CD4-positive, alpha-beta T cell (primary cell): ENCODE measurements around the gene CTR9. TPM values are rescaled to one million over a fixed set of nuclear protein-coding genes. Genes with fewer than 3 reads are reported as not detected.
A peak's percentile ranks its signal among the peaks of the same experiment; 100 is the strongest.

Experiments used
- ATAC-seq: fragments of 200-7000 bp; cut with Tn5 transposase; one replicate; pipeline ENCODE4 v1.10.0; 2022; ENCODE audit warnings: mild to moderate bottlenecking; ENCODE audit not compliant: poor library complexity
- CTCF ChIA-PET: fragments of 350-600 bp; sonication (Branson Sonifier 250); formaldehyde crosslinking; loops from one replicate; lab custom pipeline; 2021; ENCODE audit warnings: antibody characterized with exemption, inconsistent platforms; lab: Charles Lee
- POLR2A ChIA-PET: fragments of 350-600 bp; sonication (Branson Sonifier 250); formaldehyde crosslinking; loops from one replicate; lab custom pipeline; 2021; ENCODE audit warnings: antibody characterized with exemption, inconsistent platforms; lab: Charles Lee
- DNase-seq, 14 experiments: peaks; one replicate each; pipeline ENCODE4 v3.0.0-alpha.2; 2013 to 2020; ENCODE audit warnings: mixed read lengths in 2 of 14
- H3K27ac ChIP-seq, 2 donors: one replicate each; pipeline versions ENCODE4 v1.5.1 to v1.7.0; 2013; ENCODE audit warnings: low read length in 2 of 2, low read depth in 1 of 2, mild to moderate bottlenecking in 1 of 2
- H3K27me3 ChIP-seq, 2 experiments: 1 replicate in 1 of 2; 2 replicates in 1 of 2; pipeline versions ENCODE4 v1.6.1 to v1.7.0; 2013; ENCODE audit warnings: low read length in 2 of 2, control low read depth in 1 of 2, mild to moderate bottlenecking in 1 of 2, moderate library complexity in 1 of 2; ENCODE audit not compliant: insufficient read depth in 2 of 2, control insufficient read depth in 1 of 2
- H3K36me3 ChIP-seq: one replicate; pipeline ENCODE4 v1.6.1; 2013; ENCODE audit warnings: low read length, control low read depth; ENCODE audit not compliant: insufficient read depth
- H3K4me1 ChIP-seq: one replicate; pipeline ENCODE4 v1.6.1; 2013; ENCODE audit warnings: low read length, control low read depth; ENCODE audit not compliant: insufficient read depth
- H3K4me3 ChIP-seq: one replicate; pipeline ENCODE4 v1.5.1; 2013; ENCODE audit warnings: mild to moderate bottlenecking, low read length, moderate library complexity
- H3K9me3 ChIP-seq, 2 experiments: 1 replicate in 1 of 2; 2 replicates in 1 of 2; pipeline versions ENCODE4 v1.6.1 to v1.7.0; 2013; ENCODE audit warnings: low read length in 2 of 2, mild to moderate bottlenecking in 2 of 2, control low read depth in 1 of 2, moderate library complexity in 1 of 2; ENCODE audit not compliant: control insufficient read depth in 1 of 2, insufficient read depth in 1 of 2
- H3K27ac Mint-ChIP-seq: one replicate; pipeline ENCODE4 v1.8.0; 2020; ENCODE audit warnings: mixed read lengths
- H3K27me3 Mint-ChIP-seq: one replicate; pipeline ENCODE4 v1.8.0; 2021; ENCODE audit warnings: mixed read lengths
- H3K36me3 Mint-ChIP-seq: one replicate; pipeline ENCODE4 v1.8.0; 2021; ENCODE audit warnings: low read depth, mixed read lengths
- H3K4me1 Mint-ChIP-seq: one replicate; pipeline ENCODE4 v1.8.0; 2021; ENCODE audit warnings: low read depth, mixed read lengths
- H3K4me3 Mint-ChIP-seq: one replicate; pipeline ENCODE4 v1.8.0; 2020; ENCODE audit warnings: mild to moderate bottlenecking, mixed read lengths
- H3K9me3 Mint-ChIP-seq: one replicate; pipeline ENCODE4 v1.8.0; 2020; ENCODE audit warnings: mixed read lengths
- CTCF ChIP-seq: fragments of 200-600 bp; IDR thresholded peaks from one replicate; pipeline ENCODE4 v1.8.0; 2022; ENCODE audit warnings: antibody characterized with exemption, mild to moderate bottlenecking
- intact Hi-C, 2 experiments: fragments of 100-400 bp; cut with DNase I in 1 of 2; cut with micrococcal nuclease in 1 of 2; formaldehyde crosslinking; loops; one replicate each; pipeline versions ENCODE4 v1.15.1 to v1.9.0; 2023 to 2025; cut with DNase I, micrococcal nuclease
- total RNA-seq, 174 experiments: library from RNA in 2 of 174; stranded (reverse) in 2 of 174; gene quantifications; one replicate each; pipeline ENCODE4 v1.2.3 and lab custom pipeline; 2021 to 2026

The CTR9 gene
- total RNA-seq, 2 experiments from 2014 or later = 34.0 to 34.7 TPM

- Mint-ChIP-seq H3K4me3 (no peak overlapping the region), H3K27ac (no peak overlapping the region), H3K4me1 (peaks cover 12% of the 10 kb centered on the region), H3K27me3 (peaks cover 12% of the 10 kb centered on the region), H3K36me3 (no peaks in the 10 kb centered on the region), H3K9me3 (no peaks in the 10 kb centered on the region)
- H3K9me3 ChIP-seq = peaks cover 0 to 6% of the 10 kb centered on the region in 2 experiments
- CTCF ChIA-PET = no interaction called here
- DNase-seq (peak in 2 of 14 experiments; percentile 27 to 37), ATAC-seq (no peak)
- intact Hi-C loops = loop anchor here (5.0 to 10.0 kb wide), 4 partner anchors 78 to 965 kb away; no protein-coding TSS in a partner anchor
- H3K4me1 ChIP-seq = peaks cover 12% of the 10 kb centered on the region
- TF ChIP-seq CTCF = no peak
- POLR2A ChIA-PET = interaction anchor here (0.6 kb wide), 1 partner anchor 47 kb away, joined by 3 read pairs; no protein-coding TSS in a partner anchor
- H3K27ac ChIP-seq = no peak overlapping the region
- H3K27me3 ChIP-seq = no peaks in the 10 kb centered on the region
- H3K36me3 ChIP-seq = no peaks in the 10 kb centered on the region
- no peak overlapping the region for H3K4me3 ChIP-seq
These were observed 20.9 kb upstream of the CTR9 start for GRCh38 chr11:10730151-10730550.

- intact Hi-C loops = loop anchor here (5.0 to 10.0 kb wide), 4 partner anchors 79 to 966 kb away; no protein-coding TSS in a partner anchor
- H3K4me3 Mint-ChIP-seq = no peak overlapping the region
- H3K4me1 Mint-ChIP-seq = peaks cover 10% of the 10 kb centered on the region
- H3K4me3 ChIP-seq = no peak overlapping the region
- POLR2A ChIA-PET = no interaction called here
- H3K27me3 Mint-ChIP-seq = peaks cover 12% of the 10 kb centered on the region
- DNase-seq (no peak), ATAC-seq (no peak)
- H3K27ac ChIP-seq = no peak overlapping the region
- no peaks in the 10 kb centered on the region for H3K36me3 ChIP-seq
- no peaks in the 10 kb centered on the region for H3K27me3 ChIP-seq
- no peak overlapping the region for H3K27ac Mint-ChIP-seq
- H3K9me3 Mint-ChIP-seq = no peaks in the 10 kb centered on the region
- H3K36me3 Mint-ChIP-seq = no peaks in the 10 kb centered on the region
- CTCF ChIA-PET = no interaction called here
- peaks cover 0 to 6% of the 10 kb centered on the region in 2 experiments for H3K9me3 ChIP-seq
- no peak for TF ChIP-seq CTCF
- H3K4me1 ChIP-seq = peaks cover 11% of the 10 kb centered on the region
These were observed 19.9 kb upstream of the CTR9 start for GRCh38 chr11:10731064-10731680.

GRCh38 chr11:10735481-10736475, 15.3 kb upstream of the CTR9 start:
- no peaks in the 10 kb centered on the region for H3K9me3 Mint-ChIP-seq
- no peak overlapping the region for H3K27ac Mint-ChIP-seq
- peak overlapping the region; percentile 20 for H3K4me3 Mint-ChIP-seq
- ChIA-PET POLR2A (interaction anchor here (0.7 kb wide), 1 partner anchor 121 kb away, joined by 3 read pairs; no protein-coding TSS in a partner anchor), CTCF (interaction anchor here (0.9 kb wide), 1 partner anchor 330 kb away, joined by 3 read pairs; no protein-coding TSS in a partner anchor)
- Histone ChIP-seq H3K27ac (no peak overlapping the region), H3K27me3 (no peaks in the 10 kb centered on the region), H3K36me3 (no peaks in the 10 kb centered on the region), H3K4me1 (peaks cover 9% of the 10 kb centered on the region), H3K9me3 (peaks cover 0 to 6% of the 10 kb centered on the region in 2 experiments), H3K4me3 (peak overlapping the region; percentile 26)
- peak; percentile 97 for TF ChIP-seq CTCF
- peaks cover 8% of the 10 kb centered on the region for H3K4me1 Mint-ChIP-seq
- DNase-seq = peak; percentile 70 to 91 (median 81)
- H3K27me3 Mint-ChIP-seq = no peaks in the 10 kb centered on the region
- ATAC-seq = peak; percentile 99
- intact Hi-C loops = loop anchor here (1.0 to 10.0 kb wide), 7 partner anchors 221 to 971 kb away; no protein-coding TSS in a partner anchor
- H3K36me3 Mint-ChIP-seq = no peaks in the 10 kb centered on the region
